ENCODE results near the gene APRT. TPM values are rescaled to one million over a fixed set of nuclear protein-coding genes. Genes with fewer than 3 reads are reported as not detected.

The APRT gene
- polyA plus RNA-seq, 1 donor: 60.7 TPM

- DNase-seq: no peak
Observed at GRCh38 chr16:88771294-88771772, 40.4 kb downstream of the APRT start.

GRCh38 chr16:88770461-88771293 lies 41.1 kb downstream of the APRT start:
- DNase-seq: no peak

- DNase-seq: no peak
Observed at GRCh38 chr16:88769617-88770460, 41.9 kb downstream of the APRT start.

GRCh38 chr16:88768071-88768783 lies 43.5 kb downstream of the APRT start:
- no peak for DNase-seq

- no peak for DNase-seq
Observed at GRCh38 chr16:88767546-88768070, 44.1 kb downstream of the APRT start.

- no peak for DNase-seq
Observed at GRCh38 chr16:88766975-88767374, 44.8 kb downstream of the APRT start.

GRCh38 chr16:88764913-88765349 lies 46.8 kb downstream of the APRT start:
- DNase-seq: no peak

- no peak for DNase-seq
Observed at GRCh38 chr16:88764080-88764479, 47.6 kb downstream of the APRT start.

GRCh38 chr16:88763502-88764053 lies 48.1 kb downstream of the APRT start:
- DNase-seq: no peak

- DNase-seq: no peak
Observed at GRCh38 chr16:88762941-88763340, 48.8 kb downstream of the APRT start.

- DNase-seq: no peak
Observed at GRCh38 chr16:88762258-88762870, 49.4 kb downstream of the APRT start.

GRCh38 chr16:88761830-88762229 lies 49.9 kb downstream of the APRT start:
- no peak for DNase-seq

GRCh38 chr16:88761143-88761534 lies 50.6 kb downstream of the APRT start:
- no peak for DNase-seq

GRCh38 chr16:88760424-88761142 lies 51.1 kb downstream of the APRT start:
- DNase-seq: no peak

- no peak for DNase-seq
Observed at GRCh38 chr16:88759976-88760350, 51.8 kb downstream of the APRT start.

Other genes with a start within 250 kb of the APRT start
- gene ZC3H18, start 241.5 kb downstream of the APRT start, polyA plus RNA-seq (ENCODE audit: insufficient read length): 34.0 TPM
- gene IL17C, start 173.4 kb downstream of the APRT start, polyA plus RNA-seq (ENCODE audit: insufficient read length): not detected
- gene CYBA, start 160.9 kb downstream of the APRT start, polyA plus RNA-seq (ENCODE audit: insufficient read length): 52.9 TPM
- 27.3 TPM for gene MVD, start 148.8 kb downstream of the APRT start, polyA plus RNA-seq (ENCODE audit: insufficient read length)
- gene SNAI3, start 125.4 kb downstream of the APRT start, polyA plus RNA-seq (ENCODE audit: insufficient read length): 6.4 TPM
- 14.6 TPM for gene RNF166, start 105.5 kb downstream of the APRT start, polyA plus RNA-seq (ENCODE audit: insufficient read length)
- gene CTU2, start 105.4 kb downstream of the APRT start, polyA plus RNA-seq (ENCODE audit: insufficient read length): 13.3 TPM
- 71.1 TPM for gene PIEZO1, start 26.7 kb downstream of the APRT start, polyA plus RNA-seq (ENCODE audit: insufficient read length)
- 8.5 TPM for gene CDT1, start 8.1 kb downstream of the APRT start, polyA plus RNA-seq (ENCODE audit: insufficient read length)
- gene GALNS, start 45.0 kb upstream of the APRT start, polyA plus RNA-seq (ENCODE audit: insufficient read length): 20.1 TPM
- gene TRAPPC2L, start 45.2 kb upstream of the APRT start, polyA plus RNA-seq (ENCODE audit: insufficient read length): 51.7 TPM
- gene PABPN1L, start 54.7 kb upstream of the APRT start, polyA plus RNA-seq (ENCODE audit: insufficient read length): not detected
- gene CBFA2T3, start 165.3 kb upstream of the APRT start, polyA plus RNA-seq (ENCODE audit: insufficient read length): 23.2 TPM